ENCODE data around the gene ABHD17A.
"Not testable (repeated sequence)": the region's sequence is repeated elsewhere in the genome, so short reads cannot be mapped to it uniquely, and the experiment has no call there.

Gene ABHD17A

GRCh38 chr19:1879982-1880381 lies 5.3 kb downstream of the ABHD17A start:
- not testable (repeated sequence) for DNase-seq

GRCh38 chr19:1878583-1878982 lies 6.7 kb downstream of the ABHD17A start:
- DNase-seq, result not testable (repeated sequence)

- not testable (repeated sequence) for DNase-seq
These were observed 8.0 kb downstream of the ABHD17A start for GRCh38 chr19:1877280-1877660.

- not testable (repeated sequence) for DNase-seq
These were observed 8.6 kb downstream of the ABHD17A start for GRCh38 chr19:1876496-1877279.

GRCh38 chr19:1875646-1876495 lies 9.4 kb downstream of the ABHD17A start:
- DNase-seq, result peak; percentile 87 to 92

- DNase-seq, result not testable (repeated sequence)
These were observed 10.0 kb downstream of the ABHD17A start for GRCh38 chr19:1875265-1875645.

GRCh38 chr19:1874554-1875185 lies 10.6 kb downstream of the ABHD17A start:
- no peak for DNase-seq

- peak; percentile 50 to 57 for DNase-seq
These were observed 11.5 kb downstream of the ABHD17A start for GRCh38 chr19:1873524-1874473.

GRCh38 chr19:1872807-1873523 lies 12.3 kb downstream of the ABHD17A start:
- DNase-seq, result no peak

GRCh38 chr19:1871630-1872029 lies 13.7 kb downstream of the ABHD17A start:
- DNase-seq, result no peak

GRCh38 chr19:1871140-1871597 lies 14.1 kb downstream of the ABHD17A start:
- DNase-seq, result no peak

GRCh38 chr19:1868971-1869370 lies 16.3 kb downstream of the ABHD17A start:
- no peak for DNase-seq

GRCh38 chr19:1867349-1867724 lies 18.0 kb downstream of the ABHD17A start:
- DNase-seq, result no peak

- no peak for DNase-seq
These were observed 18.5 kb downstream of the ABHD17A start for GRCh38 chr19:1866693-1867348.

- DNase-seq, result no peak
These were observed 19.9 kb downstream of the ABHD17A start for GRCh38 chr19:1865172-1866010.

- DNase-seq, result peak; percentile 40 to 50
These were observed 20.7 kb downstream of the ABHD17A start for GRCh38 chr19:1864480-1865171.

- peak; percentile 88 to 89 for DNase-seq
These were observed 21.4 kb downstream of the ABHD17A start for GRCh38 chr19:1863638-1864479.

GRCh38 chr19:1863328-1863637 lies 22.0 kb downstream of the ABHD17A start, which contains the start of gene KLF16:
KLF16 (minus strand) TSS chr19:1863579; CDS start chr19:1863497, 82 bp downstream.
- DNase-seq, result no peak

All from SHP77 (cell line).